NCI-H1417 treated with DMSO at 0.1 percent for 48 hours (cell line): ENCODE data around the gene ENTPD6.
A peak's percentile ranks its signal among the peaks of the same experiment; 100 is the strongest.
"Not testable (repeated sequence)": the region's sequence is repeated elsewhere in the genome, so short reads cannot be mapped to it uniquely, and the experiment has no call there.

Experiments
- DNase-seq: peaks from one replicate; lab custom pipeline; 2025; lab: John Stamatoyannopoulos, UW

ENTPD6 gene

GRCh38 chr20:25195014-25195961, at the start of gene ENTPD6:
Gene ENTPD6 (plus strand): TSS chr20:25195712. CDS start chr20:25206537, 10,825 bp downstream.
- DNase-seq, result peak; percentile 48

- no peak for DNase-seq
These were observed 48.5 kb upstream of the ENTPD6 start for GRCh38 chr20:25146976-25147375.

GRCh38 chr20:25147716-25148115, 47.8 kb upstream of the ENTPD6 start:
- no peak for DNase-seq

GRCh38 chr20:25148181-25148981, 47.1 kb upstream of the ENTPD6 start:
- DNase-seq, result no peak

- no peak for DNase-seq
These were observed 46.3 kb upstream of the ENTPD6 start for GRCh38 chr20:25148982-25149846.

- DNase-seq, result no peak
These were observed 45.5 kb upstream of the ENTPD6 start for GRCh38 chr20:25150016-25150415.

- no peak for DNase-seq
These were observed 37.5 kb upstream of the ENTPD6 start for GRCh38 chr20:25158043-25158442.

- DNase-seq, result no peak
These were observed 35.0 kb upstream of the ENTPD6 start for GRCh38 chr20:25160467-25160866.

GRCh38 chr20:25160897-25161296, 34.6 kb upstream of the ENTPD6 start:
- DNase-seq, result no peak

- no peak for DNase-seq
These were observed 30.4 kb upstream of the ENTPD6 start for GRCh38 chr20:25165128-25165527.

- not testable (repeated sequence) for DNase-seq
These were observed 29.3 kb upstream of the ENTPD6 start for GRCh38 chr20:25166105-25166782.

- DNase-seq, result no peak
These were observed 22.2 kb upstream of the ENTPD6 start for GRCh38 chr20:25173321-25173720.

- no peak for DNase-seq
These were observed 21.6 kb upstream of the ENTPD6 start for GRCh38 chr20:25173886-25174308.

- no peak for DNase-seq
These were observed 19.3 kb upstream of the ENTPD6 start for GRCh38 chr20:25176184-25176583.

- no peak for DNase-seq
These were observed 17.6 kb upstream of the ENTPD6 start for GRCh38 chr20:25177890-25178321.

- DNase-seq, result peak; percentile 5
These were observed 16.7 kb upstream of the ENTPD6 start for GRCh38 chr20:25178563-25179438.

GRCh38 chr20:25179439-25180089, 15.9 kb upstream of the ENTPD6 start:
- no peak for DNase-seq

GRCh38 chr20:25184391-25184790, 11.1 kb upstream of the ENTPD6 start:
- not testable (repeated sequence) for DNase-seq

GRCh38 chr20:25187220-25187619, 8.3 kb upstream of the ENTPD6 start:
- no peak for DNase-seq

- DNase-seq, result no peak
These were observed 7.9 kb upstream of the ENTPD6 start for GRCh38 chr20:25187635-25188034.
